ENCODE results near the gene ANGPTL2. TPM values are rescaled to one million over a fixed set of nuclear protein-coding genes. Genes with fewer than 3 reads are reported as not detected.

The ANGPTL2 gene
- total RNA-seq, 1 experiment from 2014 or later: 0.08 TPM

- no peak for ATAC-seq
- Histone ChIP-seq H3K4me3 (ENCODE audit: low read depth in 2 of 2, low read length in 2 of 2) (no peak overlapping the region), H3K27ac (ENCODE audit: low read length) (no peak overlapping the region), H3K36me3 (ENCODE audit: control insufficient read depth, insufficient read depth, low read length) (no peaks in the 10 kb centered on the region), H3K27me3 (ENCODE audit: control insufficient read depth, insufficient read depth, low read length) (no peaks in the 10 kb centered on the region), H3K4me1 (ENCODE audit: control insufficient read depth, insufficient read depth, low read length) (no peaks in the 10 kb centered on the region), H3K9me3 (ENCODE audit: control insufficient read depth, insufficient read depth, low read depth, low read length) (no peaks in the 10 kb centered on the region)
- ChIA-PET POLR2A (no interaction called here), CTCF (no interaction called here)
- intact Hi-C loops (cut with micrococcal nuclease; ENCODE audit: unreplicated experiment): no loop called here
- no TSS peak for BruUV-seq (replicated peaks)
- no peak for DNase-seq (ENCODE audit: low read depth, low spot score)
- in situ Hi-C loops (cut with HindIII; ENCODE audit: low pct_unique_long_range_greater_than_20kb, low sequenced_read_pairs): no loop called here
- TF ChIP-seq REST (IDR thresholded peaks at IDR 0.05; ENCODE audit: insufficient read depth in 1 of 2, low read depth in 2 of 2, low read length in 1 of 2): no peak
- TF ChIP-seq CTCF (IDR thresholded peaks at IDR 0.05): no peak
- no peak for TF ChIP-seq SIN3A (IDR thresholded peaks at IDR 0.05; ENCODE audit: borderline replicate concordance, insufficient read depth, low read depth, low read length)
- no peak for TF ChIP-seq TCF7L2 (IDR thresholded peaks at IDR 0.05; ENCODE audit: low read depth, low read length)
- TF ChIP-seq POLR2AphosphoS5 (IDR thresholded peaks at IDR 0.05; ENCODE audit: low read depth, low read length): no peak
These were observed 17.3 kb upstream of the ANGPTL2 start for GRCh38 chr9:127139775-127140174.

GRCh38 chr9:127139071-127139731 lies 16.8 kb upstream of the ANGPTL2 start:
- Histone ChIP-seq H3K27ac (ENCODE audit: low read length) (no peak overlapping the region), H3K4me3 (ENCODE audit: low read depth in 2 of 2, low read length in 2 of 2) (no peak overlapping the region), H3K4me1 (ENCODE audit: control insufficient read depth, insufficient read depth, low read length) (no peaks in the 10 kb centered on the region), H3K27me3 (ENCODE audit: control insufficient read depth, insufficient read depth, low read length) (no peaks in the 10 kb centered on the region), H3K9me3 (ENCODE audit: control insufficient read depth, insufficient read depth, low read depth, low read length) (no peaks in the 10 kb centered on the region), H3K36me3 (ENCODE audit: control insufficient read depth, insufficient read depth, low read length) (no peaks in the 10 kb centered on the region)
- intact Hi-C loops (cut with micrococcal nuclease; ENCODE audit: unreplicated experiment) (no loop called here), in situ Hi-C loops (cut with HindIII; ENCODE audit: low pct_unique_long_range_greater_than_20kb, low sequenced_read_pairs) (no loop called here)
- ChIA-PET POLR2A (no interaction called here), CTCF (no interaction called here)
- no TSS peak for BruUV-seq (replicated peaks)
- ATAC-seq: no peak
- TF ChIP-seq CTCF (IDR thresholded peaks at IDR 0.05): no peak
- TF ChIP-seq POLR2AphosphoS5 (IDR thresholded peaks at IDR 0.05; ENCODE audit: low read depth, low read length): no peak
- no peak for TF ChIP-seq SIN3A (IDR thresholded peaks at IDR 0.05; ENCODE audit: borderline replicate concordance, insufficient read depth, low read depth, low read length)
- no peak for TF ChIP-seq REST (IDR thresholded peaks at IDR 0.05; ENCODE audit: insufficient read depth in 1 of 2, low read depth in 2 of 2, low read length in 1 of 2)
- TF ChIP-seq TCF7L2 (IDR thresholded peaks at IDR 0.05; ENCODE audit: low read depth, low read length): no peak
- no peak for DNase-seq (ENCODE audit: low read depth, low spot score)

All from Panc1 (cell line).